Upper lobe of right lung (tissue), 1 donor: Measurements from ENCODE around the gene CASP12. TPM values are rescaled to one million over a fixed set of nuclear protein-coding genes. Genes with fewer than 3 reads are reported as not detected.
"Not testable (repeated sequence)": the region's sequence is repeated elsewhere in the genome, so short reads cannot be mapped to it uniquely, and the experiment has no call there.

Source experiments
- ATAC-seq: fragments of 200-7000 bp; cut with Tn5 transposase; one replicate; pipeline ENCODE4 v1.9.1; 2020; ENCODE audit warnings: mild to moderate bottlenecking, moderate library complexity
- DNase-seq: peaks from one replicate; pipeline ENCODE4 v3.0.0-alpha.2; 2020
- H3K27ac ChIP-seq: fragments of 200-600 bp; one replicate; pipeline ENCODE4 v1.8.0; 2022
- H3K27me3 ChIP-seq: fragments of 200-600 bp; one replicate; pipeline ENCODE4 v1.8.0; 2022; ENCODE audit warnings: mild to moderate bottlenecking
- H3K36me3 ChIP-seq: fragments of 200-600 bp; one replicate; pipeline ENCODE4 v1.8.0; 2022
- H3K4me1 ChIP-seq: fragments of 200-600 bp; one replicate; pipeline ENCODE4 v1.8.0; 2022
- H3K4me3 ChIP-seq: fragments of 200-600 bp; one replicate; pipeline ENCODE4 v1.8.0; 2022; ENCODE audit warnings: mild to moderate bottlenecking
- H3K9me3 ChIP-seq: fragments of 200-600 bp; one replicate; pipeline ENCODE4 v1.8.0; 2022
- intact Hi-C: fragments of 100-400 bp; cut with DNase I; formaldehyde crosslinking; loops from one replicate; pipeline ENCODE4 v1.11.0; 2022
- long read RNA-seq: library from polyadenylated mRNA; unstranded; transcript quantifications from one replicate; pipeline ENCODE4 v2.0.0, GENCODE V29; 2021
- total RNA-seq: library from RNA; stranded (reverse); fragmentation: NEBNext Ultra II Directional; extraction: Animal tissue kit (Norgen Biotek cat#: 25700); gene quantifications from one replicate; pipeline ENCODE4 v1.2.1, GENCODE V29; 2021
- TF ChIP-seq, protein P1 (sequence below): fragments of 200-600 bp; IDR thresholded peaks from one replicate; pipeline ENCODE4 v1.8.0; 2022; ENCODE audit warnings: antibody characterized with exemption
- donor health status: DM: no; HTN: yes; CAD: no; lungs with severe emphysema.

Gene CASP12
- 2.4 TPM for total RNA-seq
- long read RNA-seq, partial matches to known transcripts = 0 of 2 reads
- long read RNA-seq, other reads (novel, unspliced or antisense) = 1 of 2 reads

DNA sequence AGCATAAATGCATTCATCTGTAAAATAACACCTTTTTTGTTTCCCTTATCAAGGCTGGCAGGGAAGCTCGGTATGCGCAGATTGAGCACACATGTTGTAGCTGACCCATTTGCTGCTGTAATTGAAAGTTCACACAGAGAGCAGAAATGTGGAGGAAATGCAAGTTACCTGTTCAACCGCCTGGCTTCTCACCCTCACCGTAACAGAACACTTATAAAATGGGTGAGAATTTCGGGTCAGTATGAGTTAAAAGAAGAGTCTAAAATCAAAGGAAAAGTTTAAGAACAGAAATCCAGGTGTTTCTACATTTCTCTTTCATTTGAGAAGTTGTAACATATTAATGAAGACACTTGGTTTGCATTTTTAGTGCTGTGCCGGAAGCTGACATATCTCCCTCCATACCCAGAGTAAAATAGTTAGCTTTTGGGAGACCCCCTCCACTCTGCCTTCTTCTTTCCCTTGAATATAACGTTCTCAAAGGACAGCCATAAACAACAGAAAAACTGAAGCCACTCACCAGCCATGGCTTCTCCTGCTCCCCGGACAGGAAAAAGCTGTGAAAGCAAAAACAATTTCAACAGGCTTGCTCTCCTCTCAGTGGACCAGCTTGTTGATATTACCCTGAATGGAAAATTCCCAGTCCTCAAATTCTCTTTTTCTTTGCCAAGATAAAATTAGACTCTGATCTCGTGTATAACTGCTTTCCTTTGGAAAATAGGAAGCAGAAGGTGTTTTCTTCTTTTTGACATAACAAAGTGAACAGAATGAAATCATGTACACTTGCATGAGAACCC, at the start of gene CASP12:
Gene CASP12 (minus strand): TSS at position 570 of the 794 bp plus-strand sequence.
- ATAC-seq (no peak), DNase-seq (no peak)
- H3K27me3 ChIP-seq = no peaks in the 10 kb centered on the region
- intact Hi-C loops = no loop called here
- H3K9me3 ChIP-seq = no peaks in the 10 kb centered on the region
- H3K4me3 ChIP-seq = peak within 1 kb of the TSS; percentile 48
- peaks cover 8% of the 10 kb centered on the region for H3K4me1 ChIP-seq
- TF ChIP-seq, protein P1, sequence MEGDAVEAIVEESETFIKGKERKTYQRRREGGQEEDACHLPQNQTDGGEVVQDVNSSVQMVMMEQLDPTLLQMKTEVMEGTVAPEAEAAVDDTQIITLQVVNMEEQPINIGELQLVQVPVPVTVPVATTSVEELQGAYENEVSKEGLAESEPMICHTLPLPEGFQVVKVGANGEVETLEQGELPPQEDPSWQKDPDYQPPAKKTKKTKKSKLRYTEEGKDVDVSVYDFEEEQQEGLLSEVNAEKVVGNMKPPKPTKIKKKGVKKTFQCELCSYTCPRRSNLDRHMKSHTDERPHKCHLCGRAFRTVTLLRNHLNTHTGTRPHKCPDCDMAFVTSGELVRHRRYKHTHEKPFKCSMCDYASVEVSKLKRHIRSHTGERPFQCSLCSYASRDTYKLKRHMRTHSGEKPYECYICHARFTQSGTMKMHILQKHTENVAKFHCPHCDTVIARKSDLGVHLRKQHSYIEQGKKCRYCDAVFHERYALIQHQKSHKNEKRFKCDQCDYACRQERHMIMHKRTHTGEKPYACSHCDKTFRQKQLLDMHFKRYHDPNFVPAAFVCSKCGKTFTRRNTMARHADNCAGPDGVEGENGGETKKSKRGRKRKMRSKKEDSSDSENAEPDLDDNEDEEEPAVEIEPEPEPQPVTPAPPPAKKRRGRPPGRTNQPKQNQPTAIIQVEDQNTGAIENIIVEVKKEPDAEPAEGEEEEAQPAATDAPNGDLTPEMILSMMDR = no peak
- no peaks in the 10 kb centered on the region for H3K36me3 ChIP-seq
- peak within 1 kb of the TSS; percentile 70 for H3K27ac ChIP-seq

DNA sequence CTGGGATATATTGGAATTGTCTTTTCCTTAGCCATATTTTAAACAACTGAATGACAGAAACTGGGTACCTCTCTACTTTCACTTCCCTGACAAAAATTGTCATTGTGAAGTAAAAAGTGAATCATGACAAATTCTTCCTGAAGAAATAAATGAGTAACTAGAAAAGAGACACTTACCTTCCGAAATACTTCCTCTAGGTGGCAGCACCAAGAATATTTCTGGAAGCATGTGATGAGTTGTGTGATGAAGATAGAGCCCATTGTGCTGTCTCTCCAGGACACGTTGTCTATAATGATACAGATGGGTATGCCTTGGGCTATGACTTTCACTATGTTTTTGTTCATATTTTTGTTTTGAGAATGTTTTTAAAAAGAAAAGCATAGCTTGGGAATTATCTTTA, 48.6 kb upstream of the CASP12 start:
- ATAC-seq = peak; percentile 80
- no peak for DNase-seq
- Histone ChIP-seq H3K27ac (no peak overlapping the region), H3K36me3 (peaks cover 96% of the 10 kb centered on the region), H3K27me3 (no peaks in the 10 kb centered on the region), H3K9me3 (no peaks in the 10 kb centered on the region), H3K4me3 (no peak overlapping the region), H3K4me1 (no peaks in the 10 kb centered on the region)
- intact Hi-C loops = no loop called here
- TF ChIP-seq, protein P1 = peak; percentile 64

DNA sequence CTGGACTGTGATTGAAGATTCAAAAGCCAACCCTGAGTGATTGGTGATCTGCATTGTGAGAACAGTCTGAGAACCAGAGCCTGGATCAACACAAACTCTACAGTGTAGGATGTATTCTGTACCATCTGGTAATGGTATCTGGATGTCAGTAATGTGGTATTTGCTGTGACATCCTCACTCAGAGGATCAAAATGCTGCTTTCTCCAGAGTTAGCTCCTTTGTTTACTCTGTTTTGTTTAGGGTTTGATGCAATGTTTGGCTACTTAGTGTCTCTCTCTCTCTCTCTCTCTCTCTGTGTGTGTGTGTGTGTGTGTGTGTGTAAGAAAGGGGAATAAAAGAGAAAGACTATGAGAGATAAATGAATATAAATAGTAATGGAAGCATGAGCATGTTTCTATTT, 45.8 kb upstream of the CASP12 start:
- TF ChIP-seq, protein P1 = no peak
- ATAC-seq (no peak), DNase-seq (no peak)
- Histone ChIP-seq H3K4me3 (no peak overlapping the region), H3K27me3 (no peaks in the 10 kb centered on the region), H3K9me3 (no peaks in the 10 kb centered on the region), H3K36me3 (peaks cover 68% of the 10 kb centered on the region), H3K4me1 (no peaks in the 10 kb centered on the region), H3K27ac (no peak overlapping the region)
- intact Hi-C loops = no loop called here

DNA sequence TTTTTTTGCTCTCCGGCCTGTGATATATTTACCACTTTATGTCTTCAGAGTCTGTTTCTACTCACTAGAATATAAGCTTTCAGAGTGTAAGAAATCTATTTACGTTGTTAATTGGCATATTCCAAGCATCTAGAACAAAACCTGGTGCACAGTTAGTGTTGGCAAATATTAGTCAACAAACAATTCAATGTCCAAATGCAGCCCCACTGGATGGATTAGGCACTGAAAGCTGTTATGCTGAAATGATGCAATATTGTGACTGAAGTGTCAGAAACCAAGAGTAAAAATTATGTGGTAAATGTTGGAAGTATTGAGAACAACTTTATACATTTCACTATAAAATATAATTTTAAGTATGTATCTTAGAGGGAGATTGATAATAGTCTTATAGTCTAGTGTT, 45.3 kb upstream of the CASP12 start:
- TF ChIP-seq, protein P1 = no peak
- H3K27ac ChIP-seq = no peak overlapping the region
- H3K9me3 ChIP-seq = no peaks in the 10 kb centered on the region
- H3K27me3 ChIP-seq = no peaks in the 10 kb centered on the region
- no peaks in the 10 kb centered on the region for H3K4me1 ChIP-seq
- intact Hi-C loops = no loop called here
- H3K36me3 ChIP-seq = peaks cover 63% of the 10 kb centered on the region
- no peak for DNase-seq
- no peak for ATAC-seq
- no peak overlapping the region for H3K4me3 ChIP-seq

DNA sequence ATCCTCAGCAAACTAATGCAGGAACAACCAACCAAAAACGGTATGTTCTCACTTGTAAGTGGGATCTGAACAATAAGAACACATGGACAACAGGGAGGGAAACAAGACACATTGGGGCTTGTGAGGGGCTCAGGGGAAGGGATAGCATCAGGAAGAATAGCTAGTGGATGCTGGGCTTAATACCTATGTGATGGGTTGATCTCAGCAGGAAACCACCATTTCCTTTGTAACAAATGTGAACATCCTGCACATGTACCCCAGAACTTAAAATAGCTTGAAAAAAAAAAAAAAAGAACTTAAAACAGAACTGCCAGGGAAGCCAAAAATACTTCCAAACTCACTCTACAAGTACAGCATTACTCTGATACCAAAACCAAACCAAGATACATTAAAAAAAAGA, 36.3 kb upstream of the CASP12 start:
- Histone ChIP-seq H3K36me3 (no peaks in the 10 kb centered on the region), H3K27ac (no peak overlapping the region), H3K4me3 (no peak overlapping the region), H3K9me3 (no peaks in the 10 kb centered on the region), H3K27me3 (no peaks in the 10 kb centered on the region), H3K4me1 (no peaks in the 10 kb centered on the region)
- ATAC-seq (no peak), DNase-seq (no peak)
- intact Hi-C loops = no loop called here
- TF ChIP-seq, protein P1 = no peak

DNA sequence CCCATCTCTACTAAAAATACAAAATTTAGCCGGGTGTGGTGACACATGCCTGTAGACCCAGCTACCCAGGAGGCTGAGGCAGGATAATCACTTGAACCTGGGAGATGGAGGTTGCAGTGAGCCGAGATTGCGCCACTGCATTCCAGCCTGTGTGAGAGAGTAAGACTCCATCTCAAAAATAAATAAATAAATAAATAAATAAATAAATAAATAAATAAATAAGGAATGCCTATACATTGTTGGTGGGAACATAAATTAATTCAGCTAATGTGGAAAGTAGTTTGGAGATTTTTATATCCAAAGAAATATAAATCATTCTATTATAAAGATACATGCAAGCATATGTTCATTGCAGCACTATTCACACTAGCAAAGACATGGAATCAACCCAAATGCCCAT, 35.8 kb upstream of the CASP12 start:
- H3K9me3 ChIP-seq, intact Hi-C loops, H3K36me3 ChIP-seq, H3K27ac ChIP-seq, ATAC-seq, DNase-seq, H3K4me1 ChIP-seq, H3K27me3 ChIP-seq, H3K4me3 ChIP-seq: not testable (repeated sequence)
